ENCODE measurements around the gene HTT. TPM values are rescaled to one million over a fixed set of nuclear protein-coding genes. Genes with fewer than 3 reads are reported as not detected.

HTT gene
- total and polyA plus RNA-seq, 2 of the 8 experiments (the other 6 are each of a cell fraction or from before 2014, with no cell fraction given): 24.0 to 71.0 TPM

GRCh38 chr4:3269105-3269927, 194.8 kb downstream of the HTT start:
- Histone ChIP-seq H3K36me3 (ENCODE audit: control insufficient read depth in 2 of 4, insufficient read depth in 4 of 4, low read length in 3 of 4) (no peaks in the 10 kb centered on the region), H3K9ac (replicated peaks in 1 of 4; ENCODE audit: extremely low read depth in 1 of 4, low read depth in 3 of 4, low read length in 3 of 4) (no peak overlapping the region), H3K9me3 (ENCODE audit: insufficient read depth in 2 of 2, low read depth in 1 of 2, low read length in 1 of 2) (no peaks in the 10 kb centered on the region), H2AFZ (ENCODE audit: low read length) (no peak overlapping the region), H3K4ac (replicated peaks; ENCODE audit: insufficient read length, low read depth, low read length) (no peak overlapping the region), H3K27me3 (replicated peaks in 1 of 4; ENCODE audit: control insufficient read depth in 3 of 4, extremely low read depth in 1 of 4, insufficient read depth in 3 of 4, low read length in 3 of 4) (no peaks in the 10 kb centered on the region), H3K14ac (ENCODE audit: insufficient read length) (no peak overlapping the region), H3K4me3 (ENCODE audit: extremely low read depth in 1 of 4, insufficient read depth in 2 of 4, low read depth in 3 of 4, low read length in 4 of 4) (no peak overlapping the region), H3K79me2 (ENCODE audit: control insufficient read depth in 1 of 2, insufficient read depth in 2 of 2, low read length in 2 of 2) (no peaks in the 10 kb centered on the region), H4K91ac (replicated peaks; ENCODE audit: insufficient read length, low read length) (no peak overlapping the region), H4K20me1 (replicated peaks in 1 of 2; ENCODE audit: control insufficient read depth in 1 of 2, insufficient read depth in 2 of 2, low read length in 2 of 2) (no peaks in the 10 kb centered on the region), H4K8ac (ENCODE audit: extremely low read depth, insufficient read depth, low read length) (no peak overlapping the region; the same call in 1 of the 2 replicates), H3K4me1 (replicated peaks in 1 of 4; ENCODE audit: control insufficient read depth in 3 of 4, insufficient read depth in 4 of 4, low read length in 3 of 4) (peaks cover 0 to 6% (median 0%) of the 10 kb centered on the region in 4 experiments; a peak in 1 of 7 replicates), H3K56ac (replicated peaks; ENCODE audit: insufficient read length, low read depth, low read length) (no peak overlapping the region), H3K27ac (ENCODE audit: low read depth, low read length) (no peak overlapping the region), H2AK5ac (ENCODE audit: low read depth, low read length) (no peak overlapping the region), H3K79me1 (ENCODE audit: low read depth, low read length) (no peaks in the 10 kb centered on the region), H3K23ac (ENCODE audit: insufficient read length) (no peak overlapping the region), H2BK12ac (ENCODE audit: low read depth, low read length) (0 out of 2 replicates have a peak overlapping the region, but pooled peaks have one; percentile 27), H3K18ac (ENCODE audit: extremely low read depth, low read length) (no peak overlapping the region), H2BK5ac (ENCODE audit: low read depth, low read length) (no peak overlapping the region), H4K5ac (ENCODE audit: insufficient read length, low read depth, low read length) (no peak overlapping the region), H2BK15ac (ENCODE audit: low read length) (no peak overlapping the region), H3K23me2 (ENCODE audit: low read depth, low read length) (no peaks in the 10 kb centered on the region), H3K4me2 (ENCODE audit: insufficient read depth in 1 of 2, low read depth in 2 of 2, low read length in 2 of 2) (no peak overlapping the region), H2BK120ac (replicated peaks; ENCODE audit: low read depth, low read length) (no peak overlapping the region), H2BK20ac (ENCODE audit: low read length) (no peak overlapping the region)
- FAIRE-seq (no peak), DNase-seq (ENCODE audit: low read depth in 1 of 2, low spot score in 2 of 2) (peak in 1 of 2 experiments; percentile 45)
- ChIA-PET POLR2A (ENCODE audit: partially characterized antibody) (interaction anchor here (1.3 to 1.7 kb wide), 2 partner anchors 13 to 21 kb away, joined by 3 to 4 read pairs; no protein-coding TSS in a partner anchor), CTCF (ENCODE audit: partially characterized antibody) (interaction anchor here (0.6 to 2.8 kb wide), 3 partner anchors 49 to 1322 kb away, joined by 3 to 10 read pairs (median 3); no protein-coding TSS in a partner anchor)
- 84% methylated on average over 16 of the region's 25 CpGs; no CpG with 5 or more reads in 1 of the 2 experiments for WGBS, 2 experiments (ENCODE audit: extremely low coverage in 1 of 2, insufficient coverage in 1 of 2, insufficient read length in 1 of 2, insufficient replicate concordance in 2 of 2, low coverage in 1 of 2, low lambda C conversion rate in 2 of 2, missing lambda C conversion rate in 1 of 2)
- no peak for TF ChIP-seq E2F6 (IDR thresholded peaks at IDR 0.05)
- TF ChIP-seq POLR2AphosphoS5 (IDR thresholded peaks at IDR 0.05; ENCODE audit: low read depth, low read length): no peak
- no peak for TF ChIP-seq EGR1 (IDR thresholded peaks at IDR 0.05; ENCODE audit: borderline replicate concordance, low read depth, low read length)
